ENCODE data around the gene EID3. TPM values are rescaled to one million over a fixed set of nuclear protein-coding genes. Genes with fewer than 3 reads are reported as not detected.
A peak's percentile ranks its signal among the peaks of the same experiment; 100 is the strongest.
"Not testable (repeated sequence)": the region's sequence is repeated elsewhere in the genome, so short reads cannot be mapped to it uniquely, and the experiment has no call there.

EID3 gene
- total RNA-seq = 1.4 TPM

GRCh38 chr12:104303538-104304151 lies at the start of gene EID3:
Gene EID3, plus strand, starts transcription at chr12:104303739. Its CDS starts 196 bp downstream, at chr12:104303935.
- DNase-seq (ENCODE audit: low spot score) = peak; percentile 79
- ATAC-seq = peak; percentile 95

GRCh38 chr12:104257913-104258472 lies 45.5 kb upstream of the EID3 start:
- DNase-seq (ENCODE audit: low spot score) = no peak

GRCh38 chr12:104258476-104259067 lies 45.0 kb upstream of the EID3 start:
- no peak for DNase-seq (ENCODE audit: low spot score)
- ATAC-seq = no peak

More at GRCh38 chr12:104257913-104258472, 45.5 kb upstream of the EID3 start:
- no peak for ATAC-seq

GRCh38 chr12:104263026-104263425 lies 40.5 kb upstream of the EID3 start:
- no peak for DNase-seq (ENCODE audit: low spot score)

GRCh38 chr12:104263580-104264358 lies 39.8 kb upstream of the EID3 start:
- no peak for ATAC-seq
- DNase-seq (ENCODE audit: low spot score) = no peak

More at GRCh38 chr12:104263026-104263425, 40.5 kb upstream of the EID3 start:
- no peak for ATAC-seq

- ATAC-seq; DNase-seq (ENCODE audit: low spot score): not testable (repeated sequence)
These were observed 38.1 kb upstream of the EID3 start for GRCh38 chr12:104265436-104265835.

- ATAC-seq (no peak), DNase-seq (ENCODE audit: low spot score) (no peak)
These were observed 30.6 kb upstream of the EID3 start for GRCh38 chr12:104272938-104273337.

GRCh38 chr12:104273503-104273902 lies 30.0 kb upstream of the EID3 start:
- DNase-seq (ENCODE audit: low spot score) (no peak), ATAC-seq (no peak)

GRCh38 chr12:104274811-104275210 lies 28.7 kb upstream of the EID3 start:
- no peak for ATAC-seq
- no peak for DNase-seq (ENCODE audit: low spot score)

- DNase-seq (ENCODE audit: low spot score) (no peak), ATAC-seq (no peak)
These were observed 27.9 kb upstream of the EID3 start for GRCh38 chr12:104275689-104276088.

GRCh38 chr12:104276273-104277131 lies 27.0 kb upstream of the EID3 start:
- no peak for DNase-seq (ENCODE audit: low spot score)
- peak; percentile 52 for ATAC-seq

- DNase-seq (ENCODE audit: low spot score) (no peak), ATAC-seq (no peak)
These were observed 24.4 kb upstream of the EID3 start for GRCh38 chr12:104279164-104279563.

GRCh38 chr12:104280111-104280510 lies 23.4 kb upstream of the EID3 start:
- ATAC-seq = no peak

GRCh38 chr12:104280717-104281458 lies 22.7 kb upstream of the EID3 start:
- ATAC-seq (no peak), DNase-seq (ENCODE audit: low spot score) (no peak)

More at GRCh38 chr12:104280111-104280510, 23.4 kb upstream of the EID3 start:
- DNase-seq (ENCODE audit: low spot score) = no peak

- ATAC-seq = no peak
These were observed 21.9 kb upstream of the EID3 start for GRCh38 chr12:104281636-104282035.

GRCh38 chr12:104282109-104282508 lies 21.4 kb upstream of the EID3 start:
- ATAC-seq = no peak
- no peak for DNase-seq (ENCODE audit: low spot score)

More at GRCh38 chr12:104281636-104282035, 21.9 kb upstream of the EID3 start:
- no peak for DNase-seq (ENCODE audit: low spot score)

- no peak for ATAC-seq
- no peak for DNase-seq (ENCODE audit: low spot score)
These were observed 17.6 kb upstream of the EID3 start for GRCh38 chr12:104285740-104286515.

- DNase-seq (ENCODE audit: low spot score) = peak; percentile 97
- peak; percentile 83 for ATAC-seq
These were observed 16.7 kb upstream of the EID3 start for GRCh38 chr12:104286516-104287482.

All from left lobe of liver (tissue), 2 donors.